Fibroblast of pulmonary artery (primary cell): Measurements from ENCODE around the gene NUP210.

ENCODE experiments used
- DNase-seq: peaks from one replicate; pipeline ENCODE4 v3.0.0-alpha.2; 2010; ENCODE audit warnings: low read depth
- H3K4me3 ChIP-seq: replicated peaks from 2 replicates; pipeline ENCODE4 v1.5.1; 2011; ENCODE audit warnings: low read depth, mild to moderate bottlenecking, control low read depth, low read length, moderate library complexity
- TF ChIP-seq, protein P1 (sequence below): IDR thresholded peaks from 2 replicates; pipeline ENCODE4 v1.5.1; 2011; ENCODE audit warnings: mild to moderate bottlenecking, control low read depth, low read length, inconsistent platforms; ENCODE audit errors: missing control alignments

NUP210 gene

DNA sequence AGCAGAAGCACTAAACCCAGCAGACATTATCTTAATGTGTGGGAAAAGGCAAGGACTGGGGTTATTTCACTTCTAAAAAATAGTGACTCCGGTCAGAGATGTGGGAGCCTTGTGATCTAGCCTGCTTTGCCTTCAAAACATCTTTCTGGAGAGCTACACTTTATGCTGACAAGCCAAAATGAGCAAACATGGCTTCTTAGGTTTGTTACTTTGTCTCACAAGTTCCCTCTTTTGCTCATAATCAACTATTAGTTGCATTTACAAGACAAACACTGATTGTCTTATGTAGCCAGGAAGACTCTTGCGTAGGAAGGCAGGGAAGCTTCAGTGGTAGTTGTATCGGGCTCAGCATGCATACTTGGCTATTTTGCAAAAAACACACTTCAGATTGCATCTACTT, 129.2 kb downstream of the NUP210 start:
- TF ChIP-seq, protein P1, sequence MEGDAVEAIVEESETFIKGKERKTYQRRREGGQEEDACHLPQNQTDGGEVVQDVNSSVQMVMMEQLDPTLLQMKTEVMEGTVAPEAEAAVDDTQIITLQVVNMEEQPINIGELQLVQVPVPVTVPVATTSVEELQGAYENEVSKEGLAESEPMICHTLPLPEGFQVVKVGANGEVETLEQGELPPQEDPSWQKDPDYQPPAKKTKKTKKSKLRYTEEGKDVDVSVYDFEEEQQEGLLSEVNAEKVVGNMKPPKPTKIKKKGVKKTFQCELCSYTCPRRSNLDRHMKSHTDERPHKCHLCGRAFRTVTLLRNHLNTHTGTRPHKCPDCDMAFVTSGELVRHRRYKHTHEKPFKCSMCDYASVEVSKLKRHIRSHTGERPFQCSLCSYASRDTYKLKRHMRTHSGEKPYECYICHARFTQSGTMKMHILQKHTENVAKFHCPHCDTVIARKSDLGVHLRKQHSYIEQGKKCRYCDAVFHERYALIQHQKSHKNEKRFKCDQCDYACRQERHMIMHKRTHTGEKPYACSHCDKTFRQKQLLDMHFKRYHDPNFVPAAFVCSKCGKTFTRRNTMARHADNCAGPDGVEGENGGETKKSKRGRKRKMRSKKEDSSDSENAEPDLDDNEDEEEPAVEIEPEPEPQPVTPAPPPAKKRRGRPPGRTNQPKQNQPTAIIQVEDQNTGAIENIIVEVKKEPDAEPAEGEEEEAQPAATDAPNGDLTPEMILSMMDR: no peak
- DNase-seq: no peak
- H3K4me3 ChIP-seq: no peak overlapping the region

DNA sequence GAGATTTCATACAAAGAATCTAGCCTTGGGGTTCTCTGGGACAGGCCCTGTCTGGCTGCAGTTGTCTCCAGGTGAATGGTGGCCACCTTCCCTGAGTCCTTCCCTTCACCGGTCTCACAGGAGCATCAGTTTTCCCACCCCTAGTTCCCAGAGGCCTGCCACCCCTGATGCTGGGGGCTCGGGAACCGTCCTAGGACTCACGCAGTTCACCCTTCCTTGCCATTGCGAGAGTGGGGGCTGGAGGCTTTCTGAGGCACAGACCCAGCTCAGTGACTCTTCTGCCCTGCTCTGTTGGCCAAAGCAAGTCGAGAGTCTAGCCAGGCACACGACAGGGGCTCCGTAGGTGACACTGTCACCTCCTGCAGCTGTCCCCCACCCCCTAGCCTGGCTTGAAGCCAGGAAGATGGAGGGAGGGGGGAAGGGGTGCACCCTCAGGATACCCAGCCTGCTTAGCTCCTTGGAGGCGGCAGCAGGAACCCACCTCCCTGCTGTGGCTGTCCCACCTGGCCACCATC, 130.3 kb downstream of the NUP210 start:
- H3K4me3 ChIP-seq: no peak overlapping the region
- DNase-seq: no peak
- TF ChIP-seq, protein P1: no peak

DNA sequence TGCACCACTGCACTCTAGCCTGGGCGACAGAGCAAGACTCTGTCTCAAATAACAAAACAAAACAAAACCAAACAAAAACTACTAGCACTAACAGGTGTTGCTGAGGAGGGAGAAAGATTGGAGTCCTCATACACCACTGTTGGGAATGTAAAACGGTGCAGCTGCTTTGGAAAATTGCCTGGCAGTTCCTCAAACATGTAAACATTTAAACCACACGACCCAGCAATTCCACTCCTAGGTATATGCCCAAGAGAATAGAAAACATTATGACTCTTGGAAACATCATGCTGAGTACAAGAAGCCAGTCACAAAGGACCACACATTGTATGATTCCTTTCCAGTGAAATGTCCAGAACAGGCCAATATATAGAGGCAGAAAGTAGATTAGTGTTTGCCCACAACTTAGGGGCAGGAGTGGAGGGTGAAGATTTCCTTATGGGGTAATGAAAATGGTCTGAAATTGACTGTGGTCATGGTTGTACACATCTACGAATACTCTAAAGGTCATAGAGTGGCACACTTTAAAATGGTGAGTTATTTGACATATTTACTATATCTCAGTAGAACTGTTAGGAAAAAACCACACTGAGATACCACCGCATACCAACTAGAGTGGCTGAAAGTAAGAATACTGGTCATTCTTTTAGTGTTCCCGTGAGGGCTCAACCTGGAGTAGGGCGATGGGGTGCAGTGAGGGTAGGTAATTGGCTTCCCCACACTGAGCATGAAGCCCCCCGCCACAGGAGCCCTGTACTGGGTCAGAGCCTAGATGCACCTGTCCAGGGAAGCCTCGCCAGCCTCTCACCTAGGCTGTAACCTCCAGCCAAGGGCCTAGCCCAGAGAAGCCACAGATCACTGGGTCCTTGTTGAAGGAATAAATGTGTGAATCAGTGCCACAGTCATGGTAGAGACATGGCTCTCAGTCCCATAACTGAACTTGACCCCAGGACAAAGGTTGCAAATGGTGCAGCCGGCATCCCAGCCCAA, 131.1 kb downstream of the NUP210 start:
- no peak overlapping the region for H3K4me3 ChIP-seq
- DNase-seq: no peak
- TF ChIP-seq, protein P1: no peak

- H3K4me3 ChIP-seq: no peak overlapping the region
- no peak for DNase-seq
- TF ChIP-seq, protein P1: no peak
These were observed 132.3 kb downstream of the NUP210 start for GRCh38 chr3:13287833-13288232.

DNA sequence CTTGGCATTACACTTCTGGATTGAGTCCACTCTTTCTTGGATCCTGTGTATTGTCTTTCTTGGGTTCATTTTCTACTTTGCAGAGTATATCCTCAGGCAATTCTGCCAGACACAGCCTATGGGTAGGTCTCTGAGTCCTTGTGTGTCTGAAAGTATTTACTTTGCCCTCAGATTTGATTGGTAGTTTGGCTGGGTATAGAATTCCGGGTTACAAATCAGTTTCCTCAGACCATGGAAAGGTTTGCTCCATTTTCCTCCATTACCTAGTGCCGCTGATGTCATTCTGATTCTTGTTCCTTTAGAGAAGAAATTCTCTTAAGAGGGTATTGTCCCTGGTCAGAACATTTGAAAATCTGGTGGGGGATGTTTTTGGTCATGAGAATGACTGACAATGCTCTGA, 133.2 kb downstream of the NUP210 start:
- H3K4me3 ChIP-seq: no peak overlapping the region
- TF ChIP-seq, protein P1: no peak
- DNase-seq: no peak

DNA sequence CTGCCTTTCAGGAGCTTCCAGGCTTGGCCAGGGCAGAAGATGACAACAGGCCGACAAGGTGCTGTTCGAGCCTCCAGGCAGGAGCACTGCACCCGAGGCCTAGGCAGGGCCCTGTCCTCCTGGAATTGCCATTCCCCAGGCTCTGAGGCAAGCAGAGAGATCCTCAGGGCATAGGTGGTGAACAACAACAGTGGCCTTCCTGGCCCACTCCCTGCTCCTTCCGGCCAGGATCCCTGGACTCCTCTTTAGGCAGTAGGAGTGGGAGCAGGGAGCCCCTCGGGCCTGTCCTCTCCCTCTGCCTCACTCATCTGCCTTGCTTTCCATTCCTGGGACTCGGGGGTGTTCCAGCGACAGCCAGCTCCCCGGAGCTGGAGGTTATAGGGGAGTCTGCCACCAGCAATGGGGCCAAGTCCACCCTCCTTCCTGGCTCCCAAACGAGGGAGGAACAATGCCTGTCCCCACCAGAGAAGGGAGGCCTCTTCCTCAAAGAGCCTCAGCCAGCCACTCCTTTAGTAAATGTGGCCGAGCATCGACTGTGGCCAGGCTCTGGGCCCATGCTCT, 135.0 kb downstream of the NUP210 start:
- TF ChIP-seq, protein P1: no peak
- no peak for DNase-seq
- H3K4me3 ChIP-seq: no peak overlapping the region
